Gastrocnemius medialis (tissue), 4 donors: ENCODE results near the gene DLX3. TPM values are rescaled to one million over a fixed set of nuclear protein-coding genes. Genes with fewer than 3 reads are reported as not detected.

Source experiments
- ATAC-seq, 2 donors: fragments of 150-250 bp; one replicate each; pipeline ENCODE4 v1.9.1; 2016
- DNase-seq, 2 donors: peaks; one replicate each; pipeline ENCODE4 v3.0.0-alpha.2; 2019
- H3K27ac ChIP-seq, 4 donors: fragments of 200-600 bp; sonication (generic); 1 replicate in 1 of 4; 2 replicates in 3 of 4; pipeline ENCODE4 v1.5.1; 2016 to 2018; ENCODE audit warnings: mild to moderate bottlenecking in 2 of 4, moderate library complexity in 1 of 4
- H3K27me3 ChIP-seq, 3 donors: fragments of 200-600 bp; sonication (generic) in 2 of 3; 1 replicate in 1 of 3; 2 replicates in 2 of 3; pipeline versions ENCODE4 v1.5.1 to v1.6.0; 2016 to 2019; ENCODE audit warnings: mild to moderate bottlenecking in 1 of 3, moderate library complexity in 1 of 3
- H3K36me3 ChIP-seq, 2 donors: fragments of 200-600 bp; sonication (generic) in 1 of 2; one replicate each; pipeline ENCODE4 v1.5.1; 2017 to 2018
- H3K4me1 ChIP-seq, 2 donors: fragments of 200-600 bp; sonication (generic) in 1 of 2; one replicate each; pipeline ENCODE4 v1.5.1; 2016 to 2017; ENCODE audit warnings: mild to moderate bottlenecking in 2 of 2
- H3K4me3 ChIP-seq, 4 donors: fragments of 200-600 bp; sonication (generic) in 3 of 4; 1 replicate in 1 of 4; 2 replicates in 3 of 4; pipeline ENCODE4 v1.5.1; 2016 to 2019; ENCODE audit warnings: mild to moderate bottlenecking in 2 of 4
- H3K9me3 ChIP-seq, 3 donors: fragments of 200-600 bp; sonication (generic) in 2 of 3; 1 replicate in 1 of 3; 2 replicates in 2 of 3; pipeline ENCODE4 v1.5.1; 2016 to 2019
- CTCF ChIP-seq, 5 experiments: fragments of 450-650 bp in 3 of 5; fragments of 200-600 bp in 2 of 5; sonication (generic) in 2 of 5; IDR thresholded peaks in 4 of 5; conservative IDR thresholded peaks in 1 of 5; 1 replicate in 4 of 5; 2 replicates in 1 of 5; pipeline ENCODE4 v1.5.1; 2016 to 2019; ENCODE audit warnings: antibody characterized with exemption in 5 of 5, mild to moderate bottlenecking in 3 of 5, moderate library complexity in 3 of 5
- POLR2A ChIP-seq, 2 donors: fragments of 450-650 bp; IDR thresholded peaks; one replicate each; pipeline ENCODE4 v1.6.1; 2017; ENCODE audit warnings: antibody characterized with exemption in 2 of 2, mild to moderate bottlenecking in 2 of 2, moderate library complexity in 2 of 2
- in situ Hi-C, 4 donors: fragments of 200-750 bp; cut with MboI; loops; one replicate each; pipeline versions ENCODE4 v1.15.0 to v1.8.0; 2017; ENCODE audit warnings: low sequenced_read_pairs in 4 of 4
- intact Hi-C: fragments of 100-400 bp; cut with DNase I; formaldehyde crosslinking; loops from one replicate; pipeline ENCODE4 v1.15.1; 2023; ENCODE audit warnings: low total_unique reads
- total RNA-seq, 4 donors: library from RNA; depleted of rRNA; stranded (reverse); fragments of >200 nt; gene quantifications; one replicate each; pipeline versions ENCODE4 v1.1.0 to v1.2.3, GENCODE V29; 2016

The DLX3 gene
- total RNA-seq, 4 donors from 2014 or later, result not detected

- Histone ChIP-seq H3K4me1 (peaks cover 0 to 5% of the 10 kb centered on the region in 2 donors), H3K36me3 (no peaks in the 10 kb centered on the region), H3K27me3 (no peaks in the 10 kb centered on the region), H3K9me3 (no peaks in the 10 kb centered on the region), H3K4me3 (no peak overlapping the region), H3K27ac (no peak overlapping the region)
- DNase-seq, result no peak
- in situ Hi-C loops (loop anchor here (5.0 to 10.0 kb wide), 3 partner anchors 59 to 266 kb away; no protein-coding TSS in a partner anchor), intact Hi-C loops (loop anchor here (10.0 kb wide), 1 partner anchor 246 kb away; the partner anchor contains the start of gene TMEM92)
- ATAC-seq, result no peak
- TF ChIP-seq CTCF (IDR thresholded peaks at IDR 0.05 in 4 of 5, conservative IDR thresholded peaks at IDR 0.05 in 1 of 5), result no peak
- no peak for TF ChIP-seq POLR2A (IDR thresholded peaks at IDR 0.05)
Observed at GRCh38 chr17:50028736-50029120, 33.7 kb upstream of the DLX3 start.

- DNase-seq (no peak), ATAC-seq (no peak)
- intact Hi-C loops (loop anchor here (1.0 to 10.0 kb wide), 2 partner anchors 28 to 247 kb away; partner anchors contain the start of genes ITGA3 and TMEM92), in situ Hi-C loops (loop anchor here (5.0 to 10.0 kb wide), 3 partner anchors 59 to 267 kb away; no protein-coding TSS in a partner anchor)
- TF ChIP-seq POLR2A (IDR thresholded peaks at IDR 0.05), result no peak
- TF ChIP-seq CTCF (IDR thresholded peaks at IDR 0.05 in 4 of 5, conservative IDR thresholded peaks at IDR 0.05 in 1 of 5), result no peak
- Histone ChIP-seq H3K9me3 (no peaks in the 10 kb centered on the region), H3K36me3 (no peaks in the 10 kb centered on the region), H3K27me3 (no peaks in the 10 kb centered on the region), H3K4me1 (peaks cover 0 to 5% of the 10 kb centered on the region in 2 donors), H3K4me3 (no peak overlapping the region), H3K27ac (no peak overlapping the region)
Observed at GRCh38 chr17:50027881-50028735, 33.1 kb upstream of the DLX3 start.

- ATAC-seq, result peak in 1 of 2 donors; percentile 40
- no peak for DNase-seq
- TF ChIP-seq CTCF (IDR thresholded peaks at IDR 0.05 in 4 of 5, conservative IDR thresholded peaks at IDR 0.05 in 1 of 5) (peak in 2 of 5 experiments; percentile 6 to 25), POLR2A (IDR thresholded peaks at IDR 0.05) (no peak)
- Histone ChIP-seq H3K36me3 (no peaks in the 10 kb centered on the region), H3K27me3 (no peaks in the 10 kb centered on the region), H3K4me1 (peaks cover 0 to 5% of the 10 kb centered on the region in 2 donors), H3K4me3 (no peak overlapping the region), H3K27ac (no peak overlapping the region), H3K9me3 (no peaks in the 10 kb centered on the region)
- in situ Hi-C loops, result loop anchor here (5.0 to 10.0 kb wide), 3 partner anchors 60 to 267 kb away; no protein-coding TSS in a partner anchor
- intact Hi-C loops, result loop anchor here (1.0 to 10.0 kb wide), 2 partner anchors 29 to 247 kb away; partner anchors contain the start of genes ITGA3 and TMEM92
Observed at GRCh38 chr17:50027172-50027880, 32.3 kb upstream of the DLX3 start.

GRCh38 chr17:50026837-50027171 lies 31.8 kb upstream of the DLX3 start:
- Histone ChIP-seq H3K9me3 (no peaks in the 10 kb centered on the region), H3K4me1 (peaks cover 0 to 5% of the 10 kb centered on the region in 2 donors), H3K27ac (no peak overlapping the region), H3K27me3 (no peaks in the 10 kb centered on the region), H3K4me3 (no peak overlapping the region), H3K36me3 (no peaks in the 10 kb centered on the region)
- peak; percentile 59 to 69 for DNase-seq
- TF ChIP-seq CTCF (IDR thresholded peaks at IDR 0.05 in 4 of 5, conservative IDR thresholded peaks at IDR 0.05 in 1 of 5), result peak; percentile 89 to 98 (median 97)
- no peak for TF ChIP-seq POLR2A (IDR thresholded peaks at IDR 0.05)
- intact Hi-C loops (loop anchor here (1.0 to 10.0 kb wide), 3 partner anchors 29 to 248 kb away; partner anchors contain the start of genes ITGA3 and TMEM92), in situ Hi-C loops (loop anchor here (5.0 to 10.0 kb wide), 3 partner anchors 60 to 268 kb away; no protein-coding TSS in a partner anchor)
- peak; percentile 83 to 85 for ATAC-seq
